ENCODE results near the gene ST8SIA5.

Gene ST8SIA5

GRCh38 chr18:46705521-46705920 lies 51.3 kb downstream of the ST8SIA5 start:
- DNase-seq = no peak

GRCh38 chr18:46704816-46705215 lies 52.0 kb downstream of the ST8SIA5 start:
- DNase-seq = no peak

DNA sequence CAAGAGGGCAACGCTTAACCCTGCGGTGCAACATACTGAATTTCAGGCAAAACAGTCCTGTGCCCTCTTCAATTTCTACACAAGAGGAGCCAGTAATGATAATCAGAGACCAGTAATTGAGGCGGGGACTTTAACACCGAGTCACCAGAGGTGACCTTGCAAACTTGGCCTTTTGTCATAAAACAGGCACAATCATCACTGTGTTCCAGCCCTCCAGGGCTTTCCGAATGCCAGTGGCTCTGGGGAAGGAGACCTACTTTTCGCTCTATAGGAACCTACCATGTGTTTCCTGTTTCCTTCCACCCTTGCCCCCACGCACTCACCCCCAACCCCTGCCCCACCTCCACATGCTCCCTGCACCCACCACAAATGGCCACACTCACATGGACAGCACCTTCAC lies 52.7 kb downstream of the ST8SIA5 start:
- no peak for DNase-seq

GRCh38 chr18:46702471-46702870 lies 54.4 kb downstream of the ST8SIA5 start:
- no peak for DNase-seq

DNA sequence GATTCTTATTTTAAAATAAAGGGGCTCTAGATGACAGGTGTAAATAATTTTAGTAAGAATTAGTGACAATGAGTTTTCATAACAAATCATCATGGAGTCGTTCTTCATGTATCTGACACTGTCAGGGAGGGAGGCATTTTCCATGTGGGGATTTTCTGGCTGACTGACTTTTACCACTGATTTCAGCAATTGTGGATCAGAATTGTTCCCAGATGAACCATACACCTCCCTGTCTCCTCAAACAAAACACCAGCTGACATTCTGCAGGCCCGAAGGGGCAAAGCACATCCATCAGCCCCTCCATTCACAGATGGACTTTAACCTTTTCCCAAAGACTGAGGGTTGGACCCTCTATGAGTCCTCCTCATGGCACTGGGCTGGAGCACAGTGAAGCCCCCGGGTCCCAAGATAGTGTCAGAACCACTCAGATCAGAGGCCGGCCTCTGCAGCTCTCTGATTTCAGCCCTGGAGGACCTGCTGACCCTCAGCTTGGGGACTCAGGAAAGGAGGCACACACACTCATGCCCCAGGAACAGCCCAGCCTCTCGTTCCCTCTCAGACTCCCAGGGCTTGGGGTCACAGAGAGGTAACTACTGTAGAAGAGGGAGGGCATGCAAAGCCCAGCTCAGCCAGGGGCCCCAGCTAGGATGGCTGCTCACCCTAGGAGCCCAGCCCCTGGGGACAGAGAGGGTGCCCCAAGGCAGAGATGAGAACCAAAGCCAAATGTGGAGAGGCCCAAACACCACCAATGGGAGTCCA lies 56.6 kb downstream of the ST8SIA5 start:
- no peak for DNase-seq

- DNase-seq = no peak
Observed at GRCh38 chr18:46696702-46697101, 60.2 kb downstream of the ST8SIA5 start.

GRCh38 chr18:46696268-46696667 lies 60.6 kb downstream of the ST8SIA5 start:
- no peak for DNase-seq

- DNase-seq = no peak
Observed at GRCh38 chr18:46693996-46694395, 62.9 kb downstream of the ST8SIA5 start.

- DNase-seq = no peak
Observed at GRCh38 chr18:46688853-46689525, 67.9 kb downstream of the ST8SIA5 start.

GRCh38 chr18:46686186-46686585 lies 70.7 kb downstream of the ST8SIA5 start:
- no peak for DNase-seq

GRCh38 chr18:46683252-46683651 lies 73.6 kb downstream of the ST8SIA5 start:
- no peak for DNase-seq

GRCh38 chr18:46680784-46681695 lies 75.8 kb downstream of the ST8SIA5 start:
- no peak for DNase-seq

DNA sequence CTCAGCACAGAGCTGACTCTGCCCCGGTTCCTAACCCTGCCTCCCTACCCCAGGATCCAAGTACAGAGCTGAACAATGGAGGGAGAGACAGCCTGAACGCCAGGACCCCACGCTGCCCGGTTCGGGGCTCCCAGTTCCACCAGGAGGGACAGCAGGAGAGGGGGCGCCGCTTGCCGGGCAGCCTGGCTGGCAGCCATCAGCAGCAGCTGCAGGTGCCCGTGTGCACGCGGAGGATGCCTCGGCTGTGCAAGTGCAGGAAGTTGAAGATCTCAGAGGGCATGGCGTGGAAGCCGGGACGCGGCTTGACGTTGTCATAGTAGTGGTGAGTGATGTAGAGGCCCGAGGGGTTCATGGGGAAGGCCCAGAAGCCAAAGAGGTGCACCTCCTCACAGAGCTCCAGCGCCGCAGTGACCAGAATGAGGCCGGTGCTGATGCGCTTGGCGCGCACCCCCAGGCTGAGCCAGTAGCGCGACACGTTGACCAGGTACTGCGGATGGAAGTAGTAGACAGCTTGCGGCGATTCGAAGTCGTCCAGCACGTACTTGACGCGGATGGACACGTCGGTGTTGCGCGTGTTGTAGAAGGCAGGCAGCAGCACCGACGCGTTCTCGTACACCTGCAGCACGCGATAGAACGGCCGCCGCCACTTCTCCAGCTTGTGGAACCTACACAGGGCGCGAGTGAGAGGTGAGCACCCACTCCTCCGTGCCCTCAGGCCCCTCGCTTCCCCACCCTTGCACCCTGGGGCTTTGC lies 76.8 kb downstream of the ST8SIA5 start:
- DNase-seq = no peak

- no peak for DNase-seq
Observed at GRCh38 chr18:46678785-46679399, 78.0 kb downstream of the ST8SIA5 start.

DNA sequence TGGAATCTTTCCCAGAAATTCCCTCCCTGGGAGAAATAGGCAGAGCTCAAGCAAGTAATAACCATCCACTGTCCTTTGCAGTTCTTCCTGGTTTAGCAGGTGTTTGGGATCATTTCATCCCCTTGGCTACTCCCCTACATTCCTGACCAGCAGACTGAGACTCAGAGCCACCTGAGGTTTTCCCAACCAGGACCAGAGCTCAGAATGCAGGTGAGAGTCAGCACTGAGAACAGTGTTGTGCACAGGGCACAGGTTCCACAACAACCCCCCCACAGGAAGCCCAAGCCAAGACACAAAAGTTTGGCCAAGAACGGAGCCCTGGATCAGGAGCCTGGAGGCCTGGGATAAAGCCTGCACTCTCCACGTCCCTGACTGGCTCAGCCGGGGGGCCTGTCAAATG lies 78.8 kb downstream of the ST8SIA5 start:
- DNase-seq = no peak

DNA sequence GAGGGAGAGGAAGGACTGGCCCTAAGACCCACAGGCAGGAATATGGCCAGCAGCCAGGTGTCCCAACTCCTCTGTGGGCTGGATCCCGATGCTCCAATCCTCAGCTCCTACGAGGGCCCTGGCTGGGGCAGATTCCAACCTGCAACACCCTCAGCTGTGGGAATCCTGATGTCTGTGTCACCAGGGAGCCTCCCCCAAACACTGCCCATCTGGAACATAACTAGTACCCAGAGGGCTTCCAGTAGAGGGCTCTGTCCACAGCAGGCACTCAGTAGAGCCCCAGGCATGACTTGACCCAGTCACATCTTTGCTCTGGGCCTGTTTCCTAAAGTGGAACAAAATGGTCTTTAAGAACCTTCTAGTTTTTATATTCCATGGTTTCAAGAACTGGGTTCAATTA lies 79.2 kb downstream of the ST8SIA5 start:
- no peak for DNase-seq

DNA sequence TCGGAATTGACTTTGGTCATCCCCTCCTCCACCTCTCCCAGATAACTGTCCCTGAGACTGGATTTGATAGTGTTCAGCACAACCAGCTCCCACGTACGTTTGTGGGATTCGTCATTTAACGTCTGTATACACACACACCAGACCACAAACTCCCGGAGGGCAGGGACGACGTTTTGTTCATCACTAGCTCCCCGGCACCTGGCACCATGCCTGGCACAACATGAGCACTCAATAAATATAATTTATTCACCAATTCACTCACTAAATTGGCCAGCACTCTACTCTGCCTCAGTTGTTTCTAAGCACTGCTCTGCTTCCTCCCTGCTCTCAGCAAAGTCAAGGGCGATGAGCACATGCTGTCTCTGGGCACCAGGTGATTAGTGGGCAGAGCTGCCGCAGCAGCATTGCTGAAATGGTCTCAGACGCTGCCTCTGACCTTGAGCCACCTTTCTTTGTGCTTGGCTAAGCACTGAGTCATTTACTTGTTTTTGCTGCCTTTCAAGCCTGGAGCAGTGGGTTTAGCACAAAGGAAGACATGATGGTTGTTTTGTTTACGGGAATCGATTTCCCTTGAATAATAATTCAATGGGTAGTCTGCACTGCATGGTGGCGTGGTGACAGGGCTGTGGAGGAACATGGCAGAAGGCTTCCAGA lies 80.5 kb downstream of the ST8SIA5 start:
- DNase-seq = no peak

- DNase-seq = no peak
Observed at GRCh38 chr18:46675112-46675511, 81.7 kb downstream of the ST8SIA5 start.

- no peak for DNase-seq
Observed at GRCh38 chr18:46672062-46672970, 84.5 kb downstream of the ST8SIA5 start.

- DNase-seq = no peak
Observed at GRCh38 chr18:46668694-46669093, 88.2 kb downstream of the ST8SIA5 start.

DNA sequence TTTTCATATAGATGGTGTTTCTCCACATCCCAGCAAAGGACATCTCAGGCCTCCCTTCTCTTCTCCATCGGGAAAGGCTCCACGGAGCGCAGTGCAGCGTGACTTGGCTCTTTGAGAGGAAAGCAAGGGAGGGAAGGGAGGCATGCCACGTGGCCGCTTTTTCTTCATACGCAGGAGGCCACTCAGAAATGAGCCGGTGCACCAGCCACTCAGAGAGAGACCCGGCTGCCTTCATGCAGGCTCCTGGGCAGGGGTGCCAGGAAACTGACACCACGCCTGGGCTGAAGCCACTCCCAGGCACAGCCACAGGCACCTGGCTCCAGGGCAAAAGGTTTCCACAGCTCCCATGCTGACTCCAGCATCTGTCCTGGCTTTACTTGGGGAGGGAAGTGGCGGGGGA lies 88.7 kb downstream of the ST8SIA5 start:
- no peak for DNase-seq

All from NCI-H524 treated with DMSO at 0.1 percent for 48 hours (cell line).